MM.1S (cell line): Measurements from ENCODE around the gene C1QL2.

ENCODE experiments used
- DNase-seq: peaks from one replicate; pipeline ENCODE4 v3.0.0-alpha.2; 2015
- H2AFZ ChIP-seq: fragments of 300-600 bp; sonication (generic); 2 replicates; pipeline ENCODE4 v1.6.0; 2016; ENCODE audit warnings: antibody characterized with exemption, low read length
- H3F3A ChIP-seq: fragments of 300-600 bp; sonication (generic); 2 replicates; pipeline ENCODE4 v1.6.1; 2016; ENCODE audit warnings: mild to moderate bottlenecking, antibody characterized with exemption, low read length, moderate library complexity, mixed read lengths; ENCODE audit not compliant: insufficient read depth
- H3K27ac ChIP-seq: fragments of 300-600 bp; sonication (generic); 2 replicates; pipeline ENCODE4 v1.5.1; 2016; ENCODE audit warnings: mild to moderate bottlenecking, low read length
- H3K27me3 ChIP-seq: fragments of 300-600 bp; sonication (generic); replicated peaks from 2 replicates; pipeline ENCODE4 v1.6.0; 2016; ENCODE audit warnings: low read length; ENCODE audit not compliant: insufficient read depth
- H3K36me3 ChIP-seq: fragments of 300-600 bp; sonication (generic); replicated peaks from 2 replicates; pipeline ENCODE4 v1.6.1; 2016; ENCODE audit warnings: mild to moderate bottlenecking, low read length, mixed read lengths; ENCODE audit not compliant: insufficient read depth
- H3K4me1 ChIP-seq: fragments of 300-600 bp; sonication (generic); 2 replicates; pipeline ENCODE4 v1.6.1; 2016; ENCODE audit warnings: low read length, mixed read lengths
- H3K4me2 ChIP-seq: fragments of 300-600 bp; sonication (generic); 2 replicates; pipeline ENCODE4 v1.6.0; 2016; ENCODE audit warnings: low read depth, low read length
- H3K4me3 ChIP-seq: fragments of 300-600 bp; sonication (generic); 2 replicates; pipeline ENCODE4 v1.5.1; 2016; ENCODE audit warnings: low read length, mixed read lengths
- H3K79me2 ChIP-seq: fragments of 300-600 bp; sonication (generic); 2 replicates; pipeline ENCODE4 v1.6.1; 2016; ENCODE audit warnings: mixed run types, low read length, mixed read lengths
- H3K9ac ChIP-seq: fragments of 300-600 bp; sonication (generic); 2 replicates; pipeline ENCODE4 v1.6.1; 2016; ENCODE audit warnings: low read length, mixed read lengths
- H3K9me2 ChIP-seq: fragments of 300-600 bp; sonication (generic); replicated peaks from 2 replicates; pipeline ENCODE4 v1.6.1; 2016; ENCODE audit warnings: mild to moderate bottlenecking, low read length, mixed read lengths; ENCODE audit not compliant: insufficient read depth
- H3K9me3 ChIP-seq: fragments of 300-600 bp; sonication (generic); replicated peaks from 2 replicates; pipeline ENCODE4 v1.6.1; 2016; ENCODE audit warnings: mild to moderate bottlenecking, low read length, mixed read lengths; ENCODE audit not compliant: insufficient read depth
- H4K20me1 ChIP-seq: fragments of 300-600 bp; sonication (generic); 2 replicates; pipeline ENCODE4 v1.6.1; 2016; ENCODE audit warnings: mild to moderate bottlenecking, low read length, moderate library complexity, mixed read lengths; ENCODE audit not compliant: insufficient read depth
- CTCF ChIP-seq: fragments of 300-600 bp; sonication (generic); IDR thresholded peaks from 2 replicates; pipeline ENCODE4 v1.5.1; 2016; ENCODE audit warnings: antibody characterized with exemption, low read length, mixed read lengths
- EZH2 ChIP-seq: fragments of 300-600 bp; sonication (generic); optimal IDR thresholded peaks from 2 replicates; pipeline ENCODE3; 2017; ENCODE audit warnings: low read depth, mild to moderate bottlenecking, antibody characterized with exemption, low read length, mixed read lengths
- EZH2phosphoT487 ChIP-seq: fragments of 300-600 bp; sonication (generic); IDR thresholded peaks from 2 replicates; pipeline ENCODE4 v1.6.1; 2018; ENCODE audit warnings: antibody characterized with exemption, low read length

The C1QL2 gene

GRCh38 chr2:119154076-119154475, 4.5 kb downstream of the C1QL2 start:
- Histone ChIP-seq H3K9me3 (no peaks in the 10 kb centered on the region), H3K4me2 (no peak overlapping the region), H3K4me1 (no peaks in the 10 kb centered on the region), H3K4me3 (no peak overlapping the region), H3K9ac (no peak overlapping the region), H4K20me1 (no peaks in the 10 kb centered on the region), H3F3A (no peaks in the 10 kb centered on the region), H3K36me3 (no peaks in the 10 kb centered on the region), H3K9me2 (no peaks in the 10 kb centered on the region), H2AFZ (no peak overlapping the region), H3K27me3 (peaks cover 21% of the 10 kb centered on the region; the same call in 1 of the 2 replicates), H3K27ac (no peak overlapping the region), H3K79me2 (no peaks in the 10 kb centered on the region)
- TF ChIP-seq EZH2 (no peak), CTCF (no peak), EZH2phosphoT487 (no peak)
- DNase-seq = no peak

- H3K27ac ChIP-seq = no peak overlapping the region
- no peaks in the 10 kb centered on the region for H3F3A ChIP-seq
- no peak overlapping the region for H3K4me3 ChIP-seq
- no peak for DNase-seq
- no peaks in the 10 kb centered on the region for H3K4me1 ChIP-seq
- no peaks in the 10 kb centered on the region for H3K9me3 ChIP-seq
- H3K79me2 ChIP-seq = no peaks in the 10 kb centered on the region
- TF ChIP-seq EZH2phosphoT487 (no peak), EZH2 (no peak), CTCF (no peak)
- no peak overlapping the region for H3K9ac ChIP-seq
- no peak overlapping the region for H2AFZ ChIP-seq
- H3K27me3 ChIP-seq = no peaks in the 10 kb centered on the region
- no peaks in the 10 kb centered on the region for H3K36me3 ChIP-seq
- H4K20me1 ChIP-seq = no peaks in the 10 kb centered on the region
- no peak overlapping the region for H3K4me2 ChIP-seq
- no peaks in the 10 kb centered on the region for H3K9me2 ChIP-seq
Observed at GRCh38 chr2:119149611-119150010, 8.9 kb downstream of the C1QL2 start.

- H2AFZ ChIP-seq = no peak overlapping the region
- H3K9me2 ChIP-seq = no peaks in the 10 kb centered on the region
- no peaks in the 10 kb centered on the region for H3K79me2 ChIP-seq
- H4K20me1 ChIP-seq = no peaks in the 10 kb centered on the region
- H3K27ac ChIP-seq = no peak overlapping the region
- H3K4me1 ChIP-seq = no peaks in the 10 kb centered on the region
- no peak overlapping the region for H3K4me3 ChIP-seq
- no peaks in the 10 kb centered on the region for H3K9me3 ChIP-seq
- H3K36me3 ChIP-seq = no peaks in the 10 kb centered on the region
- no peaks in the 10 kb centered on the region for H3F3A ChIP-seq
- DNase-seq = no peak
- H3K4me2 ChIP-seq = no peak overlapping the region
- TF ChIP-seq EZH2 (no peak), CTCF (no peak), EZH2phosphoT487 (no peak)
- no peak overlapping the region for H3K9ac ChIP-seq
- no peaks in the 10 kb centered on the region for H3K27me3 ChIP-seq
Observed at GRCh38 chr2:119147776-119148715, 10.5 kb downstream of the C1QL2 start.
